ENCODE measurements around the gene DNM1.

DNA sequence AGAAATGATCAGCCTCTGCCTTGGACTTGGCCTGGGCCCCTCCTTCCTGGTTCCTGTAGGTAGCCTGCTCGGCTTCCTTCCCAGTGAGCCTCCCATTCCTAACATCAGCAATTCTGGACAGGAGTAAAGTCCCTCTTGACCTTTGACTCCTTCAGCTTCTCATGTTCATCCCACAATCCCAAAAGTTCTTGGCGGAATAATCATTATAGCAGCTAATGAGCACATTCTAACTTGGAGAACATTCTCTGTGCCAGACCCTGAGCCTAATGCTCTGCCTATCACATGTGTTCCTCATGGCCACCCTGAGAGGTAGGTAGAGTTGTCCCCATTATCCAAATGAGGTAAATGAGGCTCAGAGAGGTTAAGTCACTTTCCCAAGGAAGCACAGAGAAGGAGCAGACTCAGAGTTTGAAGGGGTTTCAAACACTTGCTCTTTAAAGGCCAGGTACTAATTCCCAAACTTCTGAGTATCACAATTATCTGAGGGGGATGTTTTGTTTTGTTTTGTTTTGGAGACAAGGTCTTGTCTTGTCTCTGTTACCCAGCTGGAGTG is 94.1 kb downstream of the DNM1 start:
- TF ChIP-seq, protein P1, sequence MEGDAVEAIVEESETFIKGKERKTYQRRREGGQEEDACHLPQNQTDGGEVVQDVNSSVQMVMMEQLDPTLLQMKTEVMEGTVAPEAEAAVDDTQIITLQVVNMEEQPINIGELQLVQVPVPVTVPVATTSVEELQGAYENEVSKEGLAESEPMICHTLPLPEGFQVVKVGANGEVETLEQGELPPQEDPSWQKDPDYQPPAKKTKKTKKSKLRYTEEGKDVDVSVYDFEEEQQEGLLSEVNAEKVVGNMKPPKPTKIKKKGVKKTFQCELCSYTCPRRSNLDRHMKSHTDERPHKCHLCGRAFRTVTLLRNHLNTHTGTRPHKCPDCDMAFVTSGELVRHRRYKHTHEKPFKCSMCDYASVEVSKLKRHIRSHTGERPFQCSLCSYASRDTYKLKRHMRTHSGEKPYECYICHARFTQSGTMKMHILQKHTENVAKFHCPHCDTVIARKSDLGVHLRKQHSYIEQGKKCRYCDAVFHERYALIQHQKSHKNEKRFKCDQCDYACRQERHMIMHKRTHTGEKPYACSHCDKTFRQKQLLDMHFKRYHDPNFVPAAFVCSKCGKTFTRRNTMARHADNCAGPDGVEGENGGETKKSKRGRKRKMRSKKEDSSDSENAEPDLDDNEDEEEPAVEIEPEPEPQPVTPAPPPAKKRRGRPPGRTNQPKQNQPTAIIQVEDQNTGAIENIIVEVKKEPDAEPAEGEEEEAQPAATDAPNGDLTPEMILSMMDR (conservative IDR thresholded peaks at IDR 0.05; ENCODE audit: low read length), result no peak
- no peak for TF ChIP-seq EZH2phosphoT487 (IDR thresholded peaks at IDR 0.05; ENCODE audit: borderline replicate concordance, low read depth, low read length)
